IPS DF 4.7 (cell line): ENCODE measurements around the gene SCYGR6.

Experiments used
- DNase-seq: peaks from one replicate; pipeline ENCODE4 v3.0.0-alpha.2; 2013; ENCODE audit warnings: low spot score; ENCODE audit errors: extremely low read depth

SCYGR6 gene

DNA sequence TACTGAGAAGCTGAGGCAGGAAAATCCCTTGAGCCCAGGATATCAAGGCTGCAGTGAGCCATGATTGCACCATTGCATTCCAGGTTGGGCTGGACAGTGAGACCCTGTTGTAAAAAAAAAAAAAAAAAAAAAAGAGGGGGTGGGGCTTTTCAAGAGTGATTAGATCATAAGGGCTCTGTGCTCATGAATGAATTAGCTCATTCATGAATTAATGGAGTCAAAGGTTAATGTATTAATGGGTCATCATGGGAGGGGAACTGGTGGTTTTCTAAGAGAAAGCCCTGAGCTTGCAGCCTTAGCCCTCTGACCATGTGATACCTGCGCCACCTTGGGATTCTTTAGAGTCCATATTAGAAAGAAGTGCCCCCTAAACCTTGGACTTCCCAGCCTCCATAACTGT lies 11.3 kb downstream of the SCYGR6 start:
- DNase-seq: no peak

DNA sequence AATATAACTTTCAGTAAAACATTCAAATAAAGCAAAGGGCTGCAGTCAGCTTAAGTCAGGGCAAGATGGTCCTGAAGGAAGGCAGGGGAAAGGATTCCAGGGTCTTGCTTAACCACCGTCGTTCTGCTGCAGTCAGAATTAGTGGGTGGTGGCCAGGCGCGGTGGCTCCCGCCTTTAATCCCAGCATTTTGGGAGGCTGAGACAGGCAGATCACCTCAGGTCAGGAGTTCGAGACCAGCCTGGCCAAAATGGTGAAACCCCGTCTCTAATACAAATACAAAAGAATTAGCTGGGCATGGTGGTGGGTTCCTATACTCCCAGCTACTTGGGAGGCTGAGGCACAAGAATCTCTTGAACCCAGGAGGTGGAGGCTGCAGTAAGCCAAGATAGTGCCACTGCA lies 13.6 kb downstream of the SCYGR6 start:
- DNase-seq: no peak

DNA sequence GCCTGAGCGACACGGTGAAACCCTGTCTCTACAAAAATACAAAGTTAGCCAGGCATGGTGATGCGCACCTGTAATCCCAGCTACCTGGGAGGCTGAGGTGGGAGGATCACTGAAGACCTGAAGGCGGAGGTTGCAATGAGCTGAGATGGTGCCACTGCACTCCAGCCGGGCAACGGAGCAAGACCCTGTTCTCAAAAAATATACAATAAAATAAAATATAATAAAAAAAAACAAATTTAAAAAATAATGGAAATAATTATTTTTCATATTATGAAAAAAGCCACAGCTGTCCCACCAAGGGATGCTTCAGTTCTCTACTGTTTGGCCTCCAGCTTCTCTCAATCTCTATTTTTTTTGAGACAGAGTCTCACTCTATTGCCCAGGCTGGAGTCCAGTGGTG lies 17.2 kb downstream of the SCYGR6 start:
- DNase-seq: no peak

DNA sequence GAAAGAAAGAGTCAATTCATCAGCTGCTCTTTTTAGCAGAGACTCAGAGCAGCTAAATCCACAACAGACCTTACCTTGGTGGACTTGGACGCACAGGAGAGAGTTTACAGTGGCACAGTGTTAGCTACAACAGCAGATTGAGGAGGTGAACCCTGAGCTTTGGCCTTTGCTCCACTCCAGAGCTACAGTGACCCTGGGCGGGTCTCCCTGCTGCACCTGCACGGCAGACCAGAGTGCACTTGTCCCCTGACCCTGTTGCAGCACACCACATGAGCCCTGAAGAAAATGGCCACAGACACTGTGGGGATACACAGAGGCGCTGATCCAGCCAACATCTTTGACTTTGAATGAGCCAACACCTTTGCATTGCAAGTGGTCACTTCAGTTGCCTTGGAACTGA lies 17.7 kb downstream of the SCYGR6 start:
- no peak for DNase-seq

DNA sequence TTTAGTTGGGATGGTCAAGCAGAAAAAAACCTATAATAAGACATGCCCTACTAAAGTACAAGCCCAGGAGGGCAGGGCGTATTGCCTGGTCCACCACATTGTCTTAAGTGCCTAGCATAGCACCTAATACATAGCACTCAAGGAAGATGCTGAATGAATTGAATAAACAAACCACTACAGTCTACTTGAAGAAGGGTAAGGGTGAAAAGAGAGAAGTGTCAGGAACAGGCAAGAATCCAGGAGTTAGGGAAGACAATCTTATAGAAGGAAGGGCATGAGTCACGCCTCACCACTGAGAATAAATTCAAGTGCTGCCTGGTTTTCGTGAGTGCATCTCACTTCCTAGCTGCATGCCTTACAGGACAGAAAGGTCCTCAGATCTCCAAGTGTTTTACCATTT lies 20.6 kb downstream of the SCYGR6 start:
- no peak for DNase-seq

DNA sequence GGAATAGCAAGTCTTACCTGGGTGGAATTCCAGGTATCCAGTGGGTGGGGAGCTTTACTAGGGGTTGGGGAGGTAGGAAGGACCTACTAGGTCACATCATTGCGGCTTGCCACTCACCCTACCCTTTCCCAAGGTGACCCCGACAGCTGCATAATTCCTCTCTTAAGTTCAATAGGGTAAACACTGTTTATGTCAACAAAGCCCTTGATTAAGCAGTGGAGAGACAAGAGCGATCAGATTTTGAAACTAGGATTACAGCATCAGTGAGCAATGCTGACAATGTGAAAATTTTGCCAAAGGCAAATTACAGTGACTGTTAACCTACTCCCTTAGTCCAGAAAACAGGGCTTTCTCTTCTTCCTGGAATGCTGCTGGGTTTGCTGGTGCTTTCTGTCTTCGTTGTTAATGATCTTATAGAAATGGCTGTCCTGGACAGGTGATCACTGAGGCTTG lies 21.3 kb downstream of the SCYGR6 start:
- no peak for DNase-seq

DNA sequence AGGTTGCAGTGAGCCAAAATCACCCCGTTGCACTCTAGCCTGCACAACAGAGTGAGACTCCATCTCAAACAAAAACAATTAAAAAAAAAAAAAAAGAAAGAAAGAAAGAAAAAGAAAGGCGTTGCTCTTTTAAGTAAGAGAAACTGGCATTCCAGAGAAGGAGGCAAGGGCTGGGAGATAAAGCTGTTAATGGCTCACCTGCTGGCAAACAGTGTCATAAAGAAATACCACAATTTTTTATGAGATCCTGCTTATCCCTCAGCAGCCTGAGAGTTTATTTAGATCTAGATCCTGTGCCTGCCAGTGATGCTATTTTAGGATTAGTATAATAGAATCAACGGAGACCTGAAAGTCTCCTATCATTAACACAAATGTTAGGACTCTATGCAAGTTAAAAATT lies 23.0 kb downstream of the SCYGR6 start:
- DNase-seq: no peak

DNA sequence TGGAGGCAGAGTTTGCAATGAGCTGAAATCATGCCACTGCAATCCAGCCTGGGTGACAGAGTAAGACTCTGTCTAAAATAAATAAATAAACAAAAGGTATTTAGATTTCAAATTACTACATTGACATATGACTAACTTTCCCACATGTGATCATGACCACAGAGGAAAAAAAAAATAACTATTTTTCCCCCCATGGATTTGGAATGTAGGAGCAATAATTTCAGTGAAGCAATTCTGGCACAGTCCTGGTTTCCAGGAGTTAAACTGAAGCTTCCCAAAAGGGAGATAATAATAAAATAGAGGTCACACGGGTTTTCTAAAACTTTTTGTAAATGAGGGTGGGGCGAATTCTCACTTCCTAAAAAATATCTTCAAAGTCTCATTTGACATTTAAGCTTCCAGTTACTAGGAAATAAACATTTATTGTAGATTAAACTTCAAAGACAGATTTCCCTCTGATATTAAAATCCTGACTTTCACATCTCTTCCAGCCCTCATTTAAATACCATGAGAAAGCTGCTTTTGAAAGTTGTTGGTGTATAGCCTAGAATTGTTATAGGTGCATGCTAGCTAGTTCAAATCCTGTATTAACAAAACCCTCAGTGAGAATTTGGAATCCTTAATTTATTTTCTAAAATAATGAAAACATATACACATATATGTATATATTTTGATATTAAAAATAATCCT lies 27.4 kb downstream of the SCYGR6 start:
- DNase-seq: no peak

DNA sequence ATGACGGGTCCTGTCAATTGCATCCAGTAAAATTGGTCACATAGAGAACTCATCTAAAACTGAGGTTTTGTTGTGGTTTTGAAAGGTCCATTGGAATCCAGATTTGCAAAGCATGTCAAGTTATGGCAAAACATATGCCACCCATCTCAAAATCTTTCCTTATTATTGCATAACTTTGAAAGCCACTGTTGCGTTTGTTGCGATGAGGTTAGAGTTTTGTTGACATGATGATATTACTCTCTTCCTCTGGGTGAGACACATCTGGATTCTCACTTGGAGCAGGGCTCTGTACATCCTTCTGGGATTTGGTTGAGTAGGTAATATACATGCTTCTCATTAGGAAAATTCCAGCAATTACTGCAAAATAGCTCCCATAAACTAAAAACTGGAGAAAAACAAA lies 37.4 kb downstream of the SCYGR6 start:
- no peak for DNase-seq

DNA sequence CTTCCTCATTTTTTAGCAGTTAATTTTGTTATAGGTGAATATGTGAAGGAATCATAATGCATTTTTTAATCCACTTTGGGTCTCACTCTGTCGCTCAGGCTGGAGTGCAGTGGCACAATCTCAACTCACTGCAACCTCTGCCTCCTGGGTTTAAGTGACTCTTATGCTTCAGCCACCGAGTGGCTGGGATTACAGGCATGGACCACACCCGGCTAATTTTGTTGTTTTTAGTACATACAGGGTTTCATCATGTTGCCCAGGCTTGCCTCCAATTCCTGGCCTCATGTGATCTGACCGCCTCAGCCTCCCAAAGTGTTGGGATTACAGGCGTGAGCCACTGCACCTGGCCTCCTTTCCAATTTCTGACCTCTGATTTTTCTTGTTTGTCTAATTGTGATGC lies 40.3 kb downstream of the SCYGR6 start:
- no peak for DNase-seq

DNA sequence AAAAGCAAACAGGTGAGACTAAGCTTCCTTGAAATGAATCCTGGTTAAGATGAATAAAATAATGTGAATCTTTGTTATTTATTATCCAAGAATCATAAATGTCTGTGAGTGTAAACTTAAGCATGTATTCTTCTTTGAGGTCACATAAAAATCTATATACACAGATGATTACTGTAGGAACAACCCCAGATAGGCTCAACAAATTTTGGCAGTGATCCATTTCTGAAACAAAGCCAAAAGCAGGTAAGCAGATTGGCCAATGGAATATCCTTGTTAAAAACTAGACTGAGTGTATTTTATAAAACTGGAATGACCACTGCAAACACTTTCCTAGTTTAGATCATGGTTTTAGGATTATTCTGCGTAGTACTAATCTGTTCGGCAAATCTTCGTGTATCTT lies 46.6 kb downstream of the SCYGR6 start:
- no peak for DNase-seq

DNA sequence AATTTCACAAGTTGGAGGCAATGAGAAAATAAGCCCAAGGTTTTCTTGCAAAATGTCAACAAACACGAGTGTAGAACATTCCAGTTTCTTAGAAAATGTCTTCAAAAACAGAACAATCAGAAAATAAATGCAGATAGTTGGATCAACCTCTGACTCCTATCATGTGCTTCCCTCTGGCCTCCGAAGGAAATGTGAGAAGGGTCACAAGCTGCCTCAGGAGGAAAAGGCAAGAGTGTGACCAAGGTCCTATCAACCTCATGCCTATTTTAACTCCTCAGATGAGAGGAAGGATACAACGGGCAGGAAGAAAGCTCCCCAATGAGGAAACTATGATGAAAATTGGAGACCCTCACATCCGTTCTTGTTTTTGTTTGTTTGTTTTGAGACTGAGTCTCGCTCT lies 50.1 kb downstream of the SCYGR6 start:
- DNase-seq: no peak
